ENCODE measurements around the gene CLBA1.

DNA sequence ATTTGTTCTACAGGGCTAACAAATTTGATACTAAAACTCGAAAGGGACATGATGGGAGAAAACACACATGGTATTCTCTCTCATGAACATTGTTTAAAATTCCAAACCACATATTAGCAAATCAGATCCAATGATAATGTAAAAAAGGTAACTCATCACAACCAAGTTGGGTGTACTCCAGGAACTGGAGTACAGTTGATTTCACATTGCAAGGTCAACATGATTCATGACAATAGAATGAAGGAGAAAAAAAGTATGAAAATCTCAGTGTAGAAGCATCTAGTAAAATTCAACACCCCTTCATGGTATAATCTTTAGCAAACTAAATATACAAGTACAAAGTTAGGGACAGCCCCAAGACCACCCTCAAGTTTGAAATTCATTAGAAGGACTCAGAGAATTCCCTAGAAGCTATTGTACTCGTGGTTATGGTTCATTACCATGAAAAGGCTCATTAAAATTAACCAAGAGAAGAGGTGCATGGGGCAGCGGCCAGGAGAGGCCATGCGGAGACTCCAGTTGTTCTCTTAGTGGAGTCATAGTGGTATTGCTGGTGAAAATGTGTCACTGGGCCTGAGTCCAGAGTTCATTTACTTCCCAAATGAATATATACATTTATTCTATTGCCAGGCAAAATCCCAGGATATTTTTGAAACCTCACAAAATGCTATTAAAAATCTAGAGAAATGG, 38.3 kb downstream of the CLBA1 start:
- TF ChIP-seq ASH1L (IDR thresholded peaks at IDR 0.05; ENCODE audit: borderline replicate concordance, low read depth, partially characterized antibody) (no peak), XRCC5 (IDR thresholded peaks at IDR 0.05; ENCODE audit: low read depth, low read length) (no peak), NFRKB (IDR thresholded peaks at IDR 0.05; ENCODE audit: low read depth) (no peak), RHOXF2B (CRISPR knock-in tag; conservative IDR thresholded peaks at IDR 0.05) (no peak), POLR2A (conservative IDR thresholded peaks at IDR 0.05) (no peak), FOXM1 (IDR thresholded peaks at IDR 0.05; ENCODE audit: low read depth) (no peak), FOXM1 (CRISPR knock-in tag; IDR thresholded peaks at IDR 0.05; ENCODE audit: low read depth) (no peak), U2AF2 (optimal IDR thresholded peaks at IDR 0.05; ENCODE audit: low read depth, low read length) (no peak), SNIP1 (IDR thresholded peaks at IDR 0.05; ENCODE audit: low read depth) (no peak), MXI1 (IDR thresholded peaks at IDR 0.05; ENCODE audit: low read depth, low read length) (no peak), MTA1 (IDR thresholded peaks at IDR 0.05; ENCODE audit: borderline replicate concordance) (no peak), EZH2 (IDR thresholded peaks at IDR 0.05; ENCODE audit: borderline replicate concordance, low read depth, low read length) (no peak), HDAC2 (IDR thresholded peaks at IDR 0.05) (no peak)
- TF ChIP-seq, protein P1, sequence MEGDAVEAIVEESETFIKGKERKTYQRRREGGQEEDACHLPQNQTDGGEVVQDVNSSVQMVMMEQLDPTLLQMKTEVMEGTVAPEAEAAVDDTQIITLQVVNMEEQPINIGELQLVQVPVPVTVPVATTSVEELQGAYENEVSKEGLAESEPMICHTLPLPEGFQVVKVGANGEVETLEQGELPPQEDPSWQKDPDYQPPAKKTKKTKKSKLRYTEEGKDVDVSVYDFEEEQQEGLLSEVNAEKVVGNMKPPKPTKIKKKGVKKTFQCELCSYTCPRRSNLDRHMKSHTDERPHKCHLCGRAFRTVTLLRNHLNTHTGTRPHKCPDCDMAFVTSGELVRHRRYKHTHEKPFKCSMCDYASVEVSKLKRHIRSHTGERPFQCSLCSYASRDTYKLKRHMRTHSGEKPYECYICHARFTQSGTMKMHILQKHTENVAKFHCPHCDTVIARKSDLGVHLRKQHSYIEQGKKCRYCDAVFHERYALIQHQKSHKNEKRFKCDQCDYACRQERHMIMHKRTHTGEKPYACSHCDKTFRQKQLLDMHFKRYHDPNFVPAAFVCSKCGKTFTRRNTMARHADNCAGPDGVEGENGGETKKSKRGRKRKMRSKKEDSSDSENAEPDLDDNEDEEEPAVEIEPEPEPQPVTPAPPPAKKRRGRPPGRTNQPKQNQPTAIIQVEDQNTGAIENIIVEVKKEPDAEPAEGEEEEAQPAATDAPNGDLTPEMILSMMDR (IDR thresholded peaks at IDR 0.05 in 2 of 3, conservative IDR thresholded peaks at IDR 0.05 in 1 of 3; ENCODE audit: insufficient read depth in 2 of 3, low read depth in 1 of 3, low read length in 3 of 3), result no peak
- TF ChIP-seq, protein P2, sequence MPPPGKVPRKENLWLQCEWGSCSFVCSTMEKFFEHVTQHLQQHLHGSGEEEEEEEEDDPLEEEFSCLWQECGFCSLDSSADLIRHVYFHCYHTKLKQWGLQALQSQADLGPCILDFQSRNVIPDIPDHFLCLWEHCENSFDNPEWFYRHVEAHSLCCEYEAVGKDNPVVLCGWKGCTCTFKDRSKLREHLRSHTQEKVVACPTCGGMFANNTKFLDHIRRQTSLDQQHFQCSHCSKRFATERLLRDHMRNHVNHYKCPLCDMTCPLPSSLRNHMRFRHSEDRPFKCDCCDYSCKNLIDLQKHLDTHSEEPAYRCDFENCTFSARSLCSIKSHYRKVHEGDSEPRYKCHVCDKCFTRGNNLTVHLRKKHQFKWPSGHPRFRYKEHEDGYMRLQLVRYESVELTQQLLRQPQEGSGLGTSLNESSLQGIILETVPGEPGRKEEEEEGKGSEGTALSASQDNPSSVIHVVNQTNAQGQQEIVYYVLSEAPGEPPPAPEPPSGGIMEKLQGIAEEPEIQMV (tag; conservative IDR thresholded peaks at IDR 0.05; ENCODE audit: low read depth), result no peak

All from K562 (cell line).